GM19035 (cell line): ENCODE data around the gene LRRC46.

Source experiments
- ATAC-seq: cut with Tn5 transposase; IDR thresholded peaks from one replicate; pipeline ENCODE4 v1.9.1; 2021; ENCODE audit not compliant: unreplicated experiment

LRRC46 gene

DNA sequence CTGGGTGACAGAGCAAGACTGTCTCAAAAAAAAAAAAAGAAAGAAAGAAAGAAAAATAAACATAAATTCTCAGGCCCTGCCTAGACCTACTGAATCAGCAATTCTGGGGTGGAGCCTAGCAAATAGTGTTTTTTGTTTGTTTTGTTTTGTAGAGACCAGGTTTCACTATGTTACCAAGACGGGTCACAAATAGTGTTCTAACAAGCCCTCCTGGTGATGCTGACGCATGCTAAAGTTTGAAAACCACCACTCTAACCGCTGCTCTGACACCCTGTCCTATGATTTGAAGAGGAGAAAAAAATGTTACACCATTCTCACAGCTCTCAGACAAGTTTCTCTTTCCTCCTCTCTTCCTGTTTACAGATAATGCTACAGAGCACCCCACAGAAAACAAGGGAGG is 1.6 kb upstream of the LRRC46 start:
- ATAC-seq = no peak

GRCh38 chr17:47830396-47831002 is 971 bp upstream of the LRRC46 start:
- ATAC-seq = no peak

GRCh38 chr17:47831934-47832327 is 461 bp downstream of the LRRC46 start:
- no peak for ATAC-seq

- ATAC-seq = no peak
Measured at GRCh38 chr17:47834756-47835155, 3.3 kb downstream of the LRRC46 start.

DNA sequence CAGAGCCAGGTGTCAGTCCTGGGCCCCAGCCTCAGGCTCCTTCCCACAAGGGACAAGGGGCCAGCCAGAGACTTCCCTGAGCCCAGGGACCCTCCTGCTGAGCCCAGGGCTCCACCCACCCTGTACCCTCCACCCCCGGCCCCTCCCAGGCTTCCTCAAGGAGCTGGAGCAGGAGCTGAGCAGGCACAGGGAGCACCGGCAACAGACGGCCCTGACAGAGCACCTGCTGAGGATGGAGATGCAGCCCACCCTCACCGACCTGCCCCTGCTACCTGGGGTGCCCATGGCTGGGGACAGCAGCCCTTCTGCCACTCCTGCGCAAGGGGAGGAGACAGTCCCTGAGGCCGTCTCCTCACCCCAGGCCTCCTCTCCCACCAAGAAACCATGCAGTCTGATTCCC is 5.1 kb downstream of the LRRC46 start:
- no peak for ATAC-seq

GRCh38 chr17:47837401-47838039 is 6.0 kb downstream of the LRRC46 start:
- no peak for ATAC-seq

GRCh38 chr17:47838636-47839035 is 7.2 kb downstream of the LRRC46 start:
- no peak for ATAC-seq

- no peak for ATAC-seq
Measured at GRCh38 chr17:47839071-47839470, 7.6 kb downstream of the LRRC46 start.

DNA sequence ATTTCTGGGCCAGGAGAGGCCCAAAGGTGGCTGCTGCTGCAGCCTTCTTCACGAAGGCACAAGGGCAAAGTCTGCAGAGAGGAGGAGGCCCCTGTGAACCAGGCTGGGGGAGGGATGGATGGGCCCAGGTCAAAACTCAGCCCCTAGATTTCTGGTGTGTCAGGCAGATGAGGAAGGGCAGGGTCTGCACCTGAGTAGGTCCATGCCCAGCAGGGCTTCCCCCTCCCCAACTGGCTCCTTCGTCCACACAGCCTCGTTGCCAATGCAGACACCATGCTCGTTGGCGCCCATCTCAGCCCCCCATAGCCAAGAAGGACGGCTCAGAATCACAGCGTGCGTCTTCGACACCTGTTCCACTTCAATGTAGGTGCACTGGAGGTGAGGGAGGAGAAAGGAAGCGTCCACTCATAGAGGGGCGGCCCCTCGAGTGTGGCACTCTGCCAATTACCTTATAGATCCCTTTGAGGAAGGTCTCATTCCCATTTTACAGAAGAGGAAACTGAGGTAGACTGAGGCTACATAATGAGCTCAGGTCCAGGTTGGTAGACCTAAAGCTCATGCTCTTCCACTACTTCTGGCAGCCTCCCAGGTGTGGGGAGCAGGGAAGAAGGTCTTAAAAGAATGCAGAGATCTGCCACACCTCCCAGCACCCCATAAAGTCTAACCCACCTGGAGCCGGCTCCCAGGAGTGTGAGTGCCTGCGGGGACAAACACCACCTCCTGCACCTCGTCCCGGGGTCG is 8.7 kb downstream of the LRRC46 start:
- no peak for ATAC-seq

DNA sequence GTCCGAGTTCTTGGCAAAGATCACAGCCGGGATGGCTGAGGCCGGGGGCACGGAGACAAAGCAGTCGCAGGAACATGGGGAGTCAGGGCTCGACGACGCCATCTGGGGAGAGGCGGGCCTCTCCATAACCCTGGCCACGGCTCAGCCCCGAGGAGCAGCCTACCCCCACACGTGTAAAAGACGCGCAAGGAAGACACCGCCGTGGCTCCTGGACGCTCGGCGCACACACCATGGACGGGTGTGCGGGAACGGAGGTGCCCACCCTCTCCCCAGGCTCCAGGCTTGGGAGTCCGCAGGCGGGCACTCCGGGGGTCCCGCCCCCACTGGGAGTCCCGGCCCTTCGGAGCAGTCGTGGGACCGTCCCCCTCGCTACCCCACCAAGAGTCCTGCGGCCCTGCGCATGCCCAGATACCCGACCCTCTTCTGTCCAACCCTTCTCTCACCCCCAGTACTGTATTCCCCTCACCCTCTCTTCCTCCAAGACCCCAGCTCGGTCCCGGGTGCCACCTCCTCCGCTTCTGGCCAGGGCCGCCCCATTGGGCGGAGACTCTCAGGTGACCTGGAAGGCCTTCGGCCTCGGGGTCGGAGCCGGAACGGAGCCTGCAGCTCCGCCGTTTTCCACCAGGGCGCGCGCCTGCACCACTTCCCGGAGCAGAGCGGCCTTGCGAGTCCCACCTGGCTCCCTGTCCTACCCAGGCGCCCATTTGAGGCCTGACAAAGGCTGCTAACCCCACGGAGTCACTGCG is 9.4 kb downstream of the LRRC46 start, which contains the start of gene SCRN2:
TSS of gene SCRN2 (minus strand) at position 532 of the 746 bp plus-strand sequence. CDS start at position 102, 430 bp downstream.
- peak; percentile 79 for ATAC-seq

DNA sequence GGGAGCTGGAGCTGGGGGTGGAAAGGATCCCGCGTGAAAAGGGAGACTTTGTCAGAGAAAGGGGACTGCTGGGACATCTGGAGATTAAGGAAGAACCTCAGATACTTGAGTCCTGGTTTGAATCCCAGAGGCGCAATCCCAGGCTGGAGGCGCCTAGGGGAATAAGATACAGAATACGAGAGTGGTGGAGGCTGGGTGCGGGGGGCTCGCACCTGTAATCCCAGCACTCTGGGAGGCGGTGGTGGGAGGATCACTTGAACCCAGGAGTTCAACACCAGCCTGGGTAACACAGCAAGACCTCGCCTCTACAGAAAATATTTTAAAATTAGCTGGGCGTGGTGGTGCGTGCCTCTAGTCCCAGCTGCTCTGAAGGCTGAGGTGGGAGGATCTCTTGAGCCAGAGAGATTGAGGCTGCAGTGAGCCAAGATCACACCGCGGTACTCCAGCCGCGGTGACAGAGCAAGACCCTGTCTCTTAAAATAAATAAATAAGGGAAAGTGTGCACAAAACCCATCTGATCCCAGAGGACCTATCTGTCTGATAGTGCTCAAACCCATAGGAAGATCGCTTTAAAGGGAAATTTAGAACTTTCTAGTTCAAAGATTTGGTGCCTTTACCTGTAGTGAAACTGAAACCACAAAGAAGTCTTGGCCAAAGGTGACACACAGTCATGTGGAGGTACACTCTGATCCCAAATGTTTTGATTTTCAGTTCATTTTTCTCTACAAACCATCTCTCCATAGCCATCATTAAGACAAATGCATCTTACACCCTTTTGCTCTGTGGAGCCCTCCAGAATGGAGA is 10.2 kb downstream of the LRRC46 start:
- no peak for ATAC-seq

- ATAC-seq = no peak
Measured at GRCh38 chr17:47843391-47843730, 11.9 kb downstream of the LRRC46 start.

GRCh38 chr17:47844227-47844626 is 12.8 kb downstream of the LRRC46 start:
- ATAC-seq = no peak

- ATAC-seq = no peak
Measured at GRCh38 chr17:47844814-47845715, 13.6 kb downstream of the LRRC46 start.

DNA sequence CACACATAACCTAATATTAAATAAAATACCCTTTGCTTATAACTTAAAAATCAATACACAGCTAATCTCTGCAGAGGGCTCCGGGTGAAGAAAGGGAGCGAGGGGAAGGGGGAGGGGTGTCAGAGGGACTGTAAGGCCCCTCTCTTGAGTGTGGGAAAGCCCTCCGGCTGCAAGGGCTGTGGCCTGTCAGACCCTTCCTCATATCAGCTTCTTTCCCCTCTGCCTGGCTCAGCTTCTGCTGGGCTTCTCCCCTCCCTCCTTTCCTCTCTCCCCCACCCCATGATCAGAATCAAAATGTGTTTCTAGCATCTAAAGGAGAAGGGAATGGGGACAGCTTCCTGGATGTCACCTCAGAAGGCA is 14.2 kb downstream of the LRRC46 start:
- no peak for ATAC-seq

GRCh38 chr17:47846716-47847340 is 15.4 kb downstream of the LRRC46 start:
- ATAC-seq = no peak

DNA sequence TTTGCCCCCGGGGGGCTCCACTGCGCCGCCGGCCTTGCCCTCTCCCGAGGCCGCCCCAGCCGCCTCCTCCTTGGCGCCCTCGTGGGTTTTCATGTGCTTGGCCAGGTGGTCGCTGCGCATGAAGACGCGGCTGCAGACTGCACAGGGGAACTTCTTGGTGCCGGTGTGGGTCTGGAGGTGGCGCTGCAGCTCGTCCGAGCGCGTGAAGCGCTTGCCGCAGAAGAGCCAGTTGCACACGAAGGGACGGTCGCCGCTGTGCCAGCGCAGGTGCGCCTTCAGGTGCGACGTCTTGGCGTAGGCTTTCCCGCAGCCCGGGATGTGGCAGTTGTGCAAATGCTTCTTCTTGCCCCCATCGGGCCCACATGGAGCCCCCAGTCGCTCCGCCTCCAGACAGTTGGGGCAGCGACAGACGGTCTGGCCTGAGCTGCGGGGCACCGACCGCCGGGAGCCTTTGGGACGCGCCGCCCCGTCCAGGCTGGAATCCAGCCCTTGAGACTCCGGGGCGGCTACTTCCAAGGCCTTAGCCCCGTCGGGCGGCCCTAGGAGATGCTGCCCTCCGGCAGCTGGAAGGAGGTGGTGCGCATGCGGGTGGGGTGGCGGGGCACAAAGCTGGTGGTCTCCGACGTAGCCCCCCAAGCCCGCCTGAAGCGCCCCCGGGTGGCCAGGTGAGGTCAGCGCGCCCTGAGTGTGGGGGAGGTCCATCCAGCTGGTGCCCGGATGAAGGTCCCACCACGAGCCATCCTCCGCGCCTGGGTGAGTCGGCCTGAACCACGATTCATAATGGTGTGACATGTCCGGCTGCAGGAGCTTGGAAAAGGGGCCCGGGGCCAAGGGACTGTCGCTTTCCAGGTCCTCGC is 16.1 kb downstream of the LRRC46 start:
- ATAC-seq = no peak

- ATAC-seq = no peak
Measured at GRCh38 chr17:47848198-47848513, 16.7 kb downstream of the LRRC46 start.

DNA sequence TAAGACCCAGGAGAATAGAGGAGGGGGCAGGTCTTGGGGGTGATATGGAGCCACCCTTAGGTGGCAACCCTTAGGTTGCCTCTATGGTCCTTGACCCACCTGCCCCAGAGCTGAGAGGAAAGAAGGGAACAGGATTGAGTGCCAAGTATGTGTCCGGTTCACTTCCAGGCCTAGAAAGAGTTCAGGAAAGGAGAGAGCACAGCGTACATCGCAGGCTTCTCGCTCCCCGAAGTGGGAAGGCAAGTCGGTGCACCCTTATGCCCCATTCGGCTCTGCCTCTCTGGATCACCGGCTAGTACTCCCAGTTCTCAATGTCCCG is 18.9 kb downstream of the LRRC46 start:
- ATAC-seq = no peak
